Pancreas (tissue), 10 donors: ENCODE measurements around the gene IL1RAPL2. TPM values are rescaled to one million over a fixed set of nuclear protein-coding genes. Genes with fewer than 3 reads are reported as not detected.

Source experiments
- ATAC-seq, 4 donors: fragments of 200-7000 bp; cut with Tn5 transposase; one replicate each; pipeline versions ENCODE4 v1.8.0 to v1.9.1; 2020; ENCODE audit warnings: mild to moderate bottlenecking in 4 of 4, moderate library complexity in 4 of 4
- DNase-seq, 6 donors: peaks; one replicate each; pipeline ENCODE4 v3.0.0-alpha.2; 2020
- FAIRE-seq: peaks from 2 replicates; lab custom pipeline; 2012; peaks lifted over from hg19 to GRCh38; lab: Jason Lieb, UNC
- H3K27ac ChIP-seq, 4 donors: fragments of 200-600 bp; sonication (generic); 1 replicate in 3 of 4; 2 replicates in 1 of 4; pipeline versions ENCODE4 v1.5.0 to v1.8.0; 2020
- H3K27me3 ChIP-seq, 4 donors: fragments of 200-600 bp; one replicate each; pipeline ENCODE4 v1.8.0; 2021
- H3K36me3 ChIP-seq, 3 donors: fragments of 200-600 bp; sonication (generic) in 1 of 3; one replicate each; pipeline versions ENCODE4 v1.5.0 to v1.8.0; 2020 to 2021
- H3K4me1 ChIP-seq, 3 donors: fragments of 200-600 bp; one replicate each; pipeline ENCODE4 v1.8.0; 2021
- H3K4me3 ChIP-seq, 4 donors: fragments of 200-600 bp; sonication (generic) in 2 of 4; one replicate each; pipeline versions ENCODE4 v1.5.0 to v1.8.0; 2020 to 2021
- H3K9me3 ChIP-seq, 4 donors: fragments of 200-600 bp; one replicate each; pipeline ENCODE4 v1.8.0; 2021
- CTCF ChIP-seq, 4 donors: fragments of 200-600 bp; sonication (generic) in 3 of 4; IDR thresholded peaks; one replicate each; pipeline versions ENCODE4 v1.5.0 to v1.8.0; 2021; ENCODE audit warnings: antibody characterized with exemption in 4 of 4
- WGBS, 2 donors: extraction: QIAGEN DNeasy Blood & Tissue Kit; methylation state at CpG; one replicate each; pipeline ENCODE4 v1.1.7; 2013; 5-methylcytosine and 5-hydroxymethylcytosine counted together
- intact Hi-C, 3 donors: fragments of 100-400 bp; cut with DNase I; formaldehyde crosslinking; loops; one replicate each; pipeline versions ENCODE4 v1.11.1 to v1.14.2; 2022
- polyA plus RNA-seq, 2 donors: library from polyadenylated mRNA; stranded (reverse); fragments of 200-250 nt; gene quantifications; one replicate each; pipeline ENCODE4 v1.2.3, GENCODE V29; 2013
- total RNA-seq, 6 donors: library from RNA; stranded (reverse); fragmentation: NEBNext Ultra II Directional in 4 of 6; extraction: Animal tissue kit (Norgen Biotek cat#: 25700) in 4 of 6; gene quantifications; one replicate each; pipeline versions ENCODE4 v1.2.1 to v1.2.4, GENCODE V29; 2021 to 2023
- donor health status: healthy with polysubstance abuse.
- donor health status: DM: no; HTN: no; CAD: no; lungs with moderate emphysema.
- donor health status: DM: no; HTN: no; CAD: no.
- donor health status: control.
- donor health status: control.
- donor health status: Bipolar disorder and iron deficiency.
- donor health status: DM: yes; HTN: yes; CAD: no.
- donor health status: DM: no; HTN: no; CAD: no.
- donor health status: DM: no; HTN: no; CAD: no.
- donor health status: DM: yes; HTN: yes; CAD: no.

Gene IL1RAPL2
- total and polyA plus RNA-seq, 8 donors = 0.09 TPM; not detected in 7

DNA sequence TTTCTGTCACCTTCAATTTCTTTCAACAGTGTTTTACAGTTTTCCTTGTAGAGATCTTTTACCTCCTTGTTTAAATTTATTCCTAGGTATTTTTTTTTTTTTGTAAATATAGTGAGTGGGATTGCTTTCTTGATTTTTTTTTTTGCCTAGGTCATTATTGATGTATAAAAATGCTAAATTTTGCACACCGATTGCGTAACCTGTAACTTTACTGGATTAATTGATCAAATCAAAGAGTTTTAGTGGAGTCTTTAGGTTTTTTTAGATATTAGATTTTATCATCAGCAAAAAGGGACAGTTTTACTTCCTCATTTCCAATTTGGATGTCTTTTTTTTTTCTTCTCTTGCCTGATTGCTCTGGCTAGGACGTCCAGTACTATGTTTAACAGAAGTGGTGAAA is 613.6 kb downstream of the IL1RAPL2 start:
- peak; percentile 67 for FAIRE-seq
- WGBS, 2 donors = 62 to 69% methylated on average over 3 of the region's 3 CpGs
- Histone ChIP-seq H3K27ac (no peak overlapping the region), H3K9me3 (peaks cover 0 to 5% (median 2%) of the 10 kb centered on the region in 4 donors), H3K27me3 (peaks cover 0 to 4% (median 2%) of the 10 kb centered on the region in 4 donors), H3K4me1 (no peaks in the 10 kb centered on the region), H3K36me3 (no peaks in the 10 kb centered on the region), H3K4me3 (no peak overlapping the region)
- no peak for ATAC-seq
- intact Hi-C loops = no loop called here
- TF ChIP-seq CTCF (IDR thresholded peaks at IDR 0.05) = no peak
- DNase-seq = no peak

GRCh38 chrX:105189093-105189492 is 623.1 kb downstream of the IL1RAPL2 start:
- no peak for ATAC-seq

DNA sequence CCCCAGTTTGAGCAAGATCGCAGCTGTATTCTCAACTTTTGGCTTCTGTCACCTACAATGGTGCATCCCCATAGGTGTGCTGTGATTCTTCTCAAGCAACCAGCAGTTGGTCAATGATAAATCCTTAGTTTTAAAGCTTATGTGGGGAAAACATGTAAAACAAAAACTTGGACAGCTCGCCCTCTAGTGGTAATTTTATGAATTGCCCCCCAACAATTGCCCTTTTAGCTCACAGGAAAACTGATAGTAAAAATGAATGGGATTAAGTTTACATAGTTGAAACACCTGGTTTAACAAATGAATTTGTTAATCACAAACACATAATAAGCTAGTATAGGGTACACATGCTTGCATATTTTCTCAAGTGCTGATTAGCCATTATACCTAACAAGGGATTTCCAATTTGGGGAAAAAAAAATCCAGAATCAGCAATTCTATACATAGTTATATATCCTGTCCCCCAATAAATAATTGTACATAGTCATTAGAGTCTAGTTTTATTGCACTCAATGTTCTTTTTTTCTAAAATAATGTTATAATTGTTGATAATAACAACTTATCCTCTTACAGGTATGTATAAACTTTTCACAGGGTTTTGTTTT is 624.4 kb downstream of the IL1RAPL2 start:
- FAIRE-seq (peak; percentile 88), ATAC-seq (peak in 3 of 4 donors; percentile 50 to 53 (median 51)), DNase-seq (peak in 1 of 6 donors; percentile 34)
- intact Hi-C loops = no loop called here
- Histone ChIP-seq H3K9me3 (no peaks in the 10 kb centered on the region), H3K4me3 (no peak overlapping the region), H3K27ac (no peak overlapping the region), H3K27me3 (peaks cover 0 to 35% (median 3%) of the 10 kb centered on the region in 4 donors), H3K4me1 (no peaks in the 10 kb centered on the region), H3K36me3 (no peaks in the 10 kb centered on the region)
- 2 to 4% methylated on average over 2 of the region's 2 CpGs for WGBS, 2 donors
- peak; percentile 80 to 90 (median 84) for TF ChIP-seq CTCF (IDR thresholded peaks at IDR 0.05)

More at GRCh38 chrX:105189093-105189492, 623.1 kb downstream of the IL1RAPL2 start:
- H3K4me3 ChIP-seq = no peak overlapping the region
- intact Hi-C loops = no loop called here
- no peaks in the 10 kb centered on the region for H3K9me3 ChIP-seq
- DNase-seq (no peak), FAIRE-seq (no peak)
- no peaks in the 10 kb centered on the region for H3K4me1 ChIP-seq
- no peak overlapping the region for H3K27ac ChIP-seq
- 77 to 93% methylated on average over 8 of the region's 8 CpGs for WGBS, 2 donors
- H3K36me3 ChIP-seq = no peaks in the 10 kb centered on the region
- H3K27me3 ChIP-seq = peaks cover 0 to 33% (median 3%) of the 10 kb centered on the region in 4 donors
- no peak for TF ChIP-seq CTCF (IDR thresholded peaks at IDR 0.05)

DNA sequence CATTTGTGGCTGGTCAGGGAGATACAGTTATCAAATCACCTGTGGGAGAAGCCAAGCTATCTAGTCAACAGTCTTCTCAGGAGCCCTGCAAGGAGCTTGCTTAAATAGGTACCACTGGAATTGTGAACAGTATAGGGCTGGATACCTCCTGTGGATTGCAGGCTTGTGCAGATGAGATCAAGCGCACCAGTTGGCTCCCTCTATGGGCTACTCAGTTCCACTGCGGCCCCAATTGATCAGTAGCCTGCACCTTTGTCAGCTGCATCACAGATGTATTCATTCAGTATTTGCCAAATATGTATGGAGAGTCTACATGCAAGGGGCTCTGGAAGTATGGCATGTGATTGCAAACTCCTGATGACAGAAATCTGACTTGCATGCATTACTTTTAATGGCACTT is 625.9 kb downstream of the IL1RAPL2 start:
- intact Hi-C loops = no loop called here
- no peaks in the 10 kb centered on the region for H3K36me3 ChIP-seq
- H3K4me3 ChIP-seq = no peak overlapping the region
- FAIRE-seq (no peak), DNase-seq (peak in 1 of 6 donors; percentile 18), ATAC-seq (peak in 3 of 4 donors; percentile 53 to 70 (median 64))
- no peak overlapping the region for H3K27ac ChIP-seq
- WGBS, 2 donors = 14 to 19% methylated on average over 2 of the region's 2 CpGs
- H3K4me1 ChIP-seq = no peaks in the 10 kb centered on the region
- H3K9me3 ChIP-seq = no peaks in the 10 kb centered on the region
- peak in 1 of 4 donors; percentile 21 for TF ChIP-seq CTCF (IDR thresholded peaks at IDR 0.05)
- peaks cover 0 to 35% (median 3%) of the 10 kb centered on the region in 4 donors for H3K27me3 ChIP-seq

DNA sequence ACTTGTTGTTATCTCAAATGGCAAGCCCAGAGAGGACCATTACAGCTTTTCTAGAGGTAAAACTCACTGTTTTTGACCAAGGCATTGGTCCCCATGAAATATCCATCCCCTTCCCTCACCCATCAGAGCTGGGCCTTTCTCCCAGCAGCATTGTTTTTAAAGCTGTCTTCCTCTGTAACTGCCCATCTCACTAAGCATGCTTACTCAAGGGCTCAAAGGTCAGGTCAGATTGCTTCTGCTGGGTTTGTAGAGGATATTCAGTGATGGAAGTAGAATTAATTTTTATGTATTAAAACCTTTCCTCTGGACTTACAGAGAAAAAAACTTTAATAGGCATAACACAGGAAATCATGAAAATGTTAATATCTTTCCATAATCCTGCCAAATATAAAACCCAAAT is 643.4 kb downstream of the IL1RAPL2 start:
- H3K27me3 ChIP-seq = peaks cover 0 to 3% (median 0%) of the 10 kb centered on the region in 4 donors
- ATAC-seq = no peak
- no peak for FAIRE-seq
- intact Hi-C loops = no loop called here
- no peaks in the 10 kb centered on the region for H3K36me3 ChIP-seq
- no peak overlapping the region for H3K4me3 ChIP-seq
- H3K27ac ChIP-seq = no peak overlapping the region
- no peaks in the 10 kb centered on the region for H3K9me3 ChIP-seq
- H3K4me1 ChIP-seq = no peaks in the 10 kb centered on the region
- no peak for DNase-seq
- TF ChIP-seq CTCF (IDR thresholded peaks at IDR 0.05) = no peak
